Activated CD4-positive, alpha-beta T cell treated with anti-CD3 and anti-CD28 coated beads for 4 hours (primary cell): ENCODE data around the gene MAP3K12.
A peak's percentile ranks its signal among the peaks of the same experiment; 100 is the strongest.

ENCODE experiments used
- DNase-seq, 2 donors: peaks; one replicate each; pipeline ENCODE4 v3.0.0-alpha.2; 2020

The MAP3K12 gene

GRCh38 chr12:53508534-53509170, 9.4 kb upstream of the MAP3K12 start:
- DNase-seq: peak; percentile 74 to 84

GRCh38 chr12:53507603-53507885, 8.3 kb upstream of the MAP3K12 start:
- DNase-seq: no peak

GRCh38 chr12:53506881-53507602, 7.8 kb upstream of the MAP3K12 start, which contains the start of gene NPFF:
TSS of gene NPFF (minus strand) at chr12:53507484. CDS start at chr12:53507474, 10 bp downstream.
- DNase-seq: no peak

- DNase-seq: no peak
Measured at GRCh38 chr12:53506450-53506785, 7.2 kb upstream of the MAP3K12 start.

- no peak for DNase-seq
Measured at GRCh38 chr12:53505555-53506449, 6.5 kb upstream of the MAP3K12 start.

GRCh38 chr12:53505086-53505485, 5.8 kb upstream of the MAP3K12 start:
- DNase-seq: no peak

GRCh38 chr12:53504004-53504920, 5.0 kb upstream of the MAP3K12 start:
- no peak for DNase-seq

- no peak for DNase-seq
Measured at GRCh38 chr12:53502983-53503728, 3.9 kb upstream of the MAP3K12 start.

- no peak for DNase-seq
Measured at GRCh38 chr12:53502331-53502730, 3.1 kb upstream of the MAP3K12 start.

- DNase-seq: no peak
Measured at GRCh38 chr12:53501615-53502181, 2.4 kb upstream of the MAP3K12 start.

GRCh38 chr12:53500776-53501614, 1.7 kb upstream of the MAP3K12 start, which contains the start of gene TARBP2:
TSS of gene TARBP2 (plus strand) at chr12:53501283. CDS start at chr12:53501409, 126 bp downstream.
- peak; percentile 94 to 99 for DNase-seq

- DNase-seq: no peak
Measured at GRCh38 chr12:53500142-53500775, 1.0 kb upstream of the MAP3K12 start.

- DNase-seq: no peak
Measured at GRCh38 chr12:53498235-53498630, 1.0 kb downstream of the MAP3K12 start.

GRCh38 chr12:53497461-53497860, 1.8 kb downstream of the MAP3K12 start:
- DNase-seq: no peak

- DNase-seq: no peak
Measured at GRCh38 chr12:53496752-53497032, 2.6 kb downstream of the MAP3K12 start.

GRCh38 chr12:53495903-53496751, 3.1 kb downstream of the MAP3K12 start:
- no peak for DNase-seq

- no peak for DNase-seq
Measured at GRCh38 chr12:53493610-53494391, 5.5 kb downstream of the MAP3K12 start.

- DNase-seq: peak; percentile 83
Measured at GRCh38 chr12:53492830-53493609, 6.2 kb downstream of the MAP3K12 start.
